Mammary microvascular endothelial cell (primary cell): ENCODE results near the gene SORCS1. TPM values are rescaled to one million over a fixed set of nuclear protein-coding genes. Genes with fewer than 3 reads are reported as not detected.

ENCODE experiments used
- total RNA-seq: library from RNA; depleted of rRNA; stranded (reverse); fragments of >200 nt; gene quantifications from 2 replicates; pipeline ENCODE4 v1.2.3, GENCODE V29; 2015

The SORCS1 gene
- total RNA-seq: not detected in 2 replicates

GRCh38 chr10:107163881-107164861 lies at the start of gene SORCS1:
SORCS1 (minus strand) TSS chr10:107164706.

